Measurements from ENCODE around the gene IL22RA2. TPM values are rescaled to one million over a fixed set of nuclear protein-coding genes. Genes with fewer than 3 reads are reported as not detected.

Gene IL22RA2
- total and polyA plus RNA-seq, 7 donors = not detected

GRCh38 chr6:137105375-137105774 lies 68.1 kb downstream of the IL22RA2 start:
- H3K4me3 ChIP-seq = no peak overlapping the region
- H3K27ac ChIP-seq = no peak overlapping the region
- 67 to 77% (median 68%) methylated on average over 4 of the region's 4 CpGs for WGBS, 3 donors
- no peaks in the 10 kb centered on the region for H3K36me3 ChIP-seq (ENCODE audit: insufficient read depth in 1 of 2, low read depth in 1 of 2)
- no peak for TF ChIP-seq CTCF (IDR thresholded peaks at IDR 0.05)
- DNase-seq = no peak
- intact Hi-C loops (cut with DNase I) = no loop called here
- no peaks in the 10 kb centered on the region for H3K4me1 ChIP-seq
- ATAC-seq = no peak
- H3K27me3 ChIP-seq (ENCODE audit: insufficient read depth in 3 of 3, low read length in 2 of 3) = no peaks in the 10 kb centered on the region
- no peaks in the 10 kb centered on the region for H3K9me3 ChIP-seq

- intact Hi-C loops (cut with DNase I) = no loop called here
- Histone ChIP-seq H3K9me3 (no peaks in the 10 kb centered on the region), H3K36me3 (ENCODE audit: insufficient read depth in 1 of 2, low read depth in 1 of 2) (no peaks in the 10 kb centered on the region), H3K4me3 (no peak overlapping the region), H3K4me1 (no peaks in the 10 kb centered on the region), H3K27ac (no peak overlapping the region), H3K27me3 (ENCODE audit: insufficient read depth in 3 of 3, low read length in 2 of 3) (no peaks in the 10 kb centered on the region)
- no peak for TF ChIP-seq CTCF (IDR thresholded peaks at IDR 0.05)
- DNase-seq = no peak
- ATAC-seq = no peak
- 42 to 72% (median 60%) methylated on average over 3 of the region's 3 CpGs for WGBS, 3 donors
These were observed 68.5 kb downstream of the IL22RA2 start for GRCh38 chr6:137104926-137105325.

GRCh38 chr6:137102851-137103492 lies 70.5 kb downstream of the IL22RA2 start:
- Histone ChIP-seq H3K4me3 (no peak overlapping the region), H3K9me3 (no peaks in the 10 kb centered on the region), H3K27me3 (ENCODE audit: insufficient read depth in 3 of 3, low read length in 2 of 3) (no peaks in the 10 kb centered on the region), H3K4me1 (no peaks in the 10 kb centered on the region), H3K27ac (no peak overlapping the region), H3K36me3 (ENCODE audit: insufficient read depth in 1 of 2, low read depth in 1 of 2) (no peaks in the 10 kb centered on the region)
- no peak for ATAC-seq
- no peak for TF ChIP-seq CTCF (IDR thresholded peaks at IDR 0.05)
- DNase-seq = no peak
- intact Hi-C loops (cut with DNase I) = no loop called here

GRCh38 chr6:137102050-137102848 lies 71.2 kb downstream of the IL22RA2 start:
- ATAC-seq (no peak), DNase-seq (no peak)
- no peaks in the 10 kb centered on the region for H3K9me3 ChIP-seq
- H3K27me3 ChIP-seq (ENCODE audit: insufficient read depth in 3 of 3, low read length in 2 of 3) = no peaks in the 10 kb centered on the region
- no peaks in the 10 kb centered on the region for H3K36me3 ChIP-seq (ENCODE audit: insufficient read depth in 1 of 2, low read depth in 1 of 2)
- H3K4me1 ChIP-seq = no peaks in the 10 kb centered on the region
- intact Hi-C loops (cut with DNase I) = no loop called here
- TF ChIP-seq CTCF (IDR thresholded peaks at IDR 0.05) = no peak
- no peak overlapping the region for H3K4me3 ChIP-seq
- no peak overlapping the region for H3K27ac ChIP-seq
- 89 to 97% (median 92%) methylated on average over 3 of the region's 3 CpGs for WGBS, 3 donors

All from psoas muscle (tissue), 8 donors.